Measurements from ENCODE around the gene NEURL1B.

DNA sequence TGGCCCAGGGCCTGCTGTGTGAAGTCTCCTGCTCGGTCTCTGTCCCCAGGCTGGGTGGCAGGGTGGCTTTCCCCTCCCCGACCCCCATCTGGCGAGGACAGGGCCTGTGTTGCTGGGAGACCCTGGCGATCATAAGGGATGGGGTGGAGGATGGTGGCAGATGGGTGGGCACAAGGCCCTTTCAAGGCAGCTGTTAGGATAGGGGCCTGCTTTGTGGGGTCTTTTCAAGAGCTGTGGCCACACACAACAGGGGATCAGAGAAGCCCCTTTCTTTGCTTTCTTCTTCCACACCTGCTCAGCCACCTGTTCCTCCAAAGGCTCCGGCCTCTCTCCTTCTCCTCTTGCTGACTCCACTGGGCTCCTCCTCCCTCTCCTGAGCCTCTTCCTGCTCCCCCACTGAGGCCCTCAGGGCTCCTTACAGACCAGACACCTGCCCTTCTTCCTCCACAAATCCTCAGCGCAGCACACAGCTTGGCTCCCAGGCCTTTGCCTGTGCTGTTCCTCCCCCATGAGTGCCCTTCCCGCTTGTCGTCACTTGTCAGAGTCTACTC, 15.0 kb upstream of the NEURL1B start:
- TF ChIP-seq POLR2A (IDR thresholded peaks at IDR 0.05) (no peak), POLR2AphosphoS5 (IDR thresholded peaks at IDR 0.05) (no peak)
- TF ChIP-seq, protein P1, sequence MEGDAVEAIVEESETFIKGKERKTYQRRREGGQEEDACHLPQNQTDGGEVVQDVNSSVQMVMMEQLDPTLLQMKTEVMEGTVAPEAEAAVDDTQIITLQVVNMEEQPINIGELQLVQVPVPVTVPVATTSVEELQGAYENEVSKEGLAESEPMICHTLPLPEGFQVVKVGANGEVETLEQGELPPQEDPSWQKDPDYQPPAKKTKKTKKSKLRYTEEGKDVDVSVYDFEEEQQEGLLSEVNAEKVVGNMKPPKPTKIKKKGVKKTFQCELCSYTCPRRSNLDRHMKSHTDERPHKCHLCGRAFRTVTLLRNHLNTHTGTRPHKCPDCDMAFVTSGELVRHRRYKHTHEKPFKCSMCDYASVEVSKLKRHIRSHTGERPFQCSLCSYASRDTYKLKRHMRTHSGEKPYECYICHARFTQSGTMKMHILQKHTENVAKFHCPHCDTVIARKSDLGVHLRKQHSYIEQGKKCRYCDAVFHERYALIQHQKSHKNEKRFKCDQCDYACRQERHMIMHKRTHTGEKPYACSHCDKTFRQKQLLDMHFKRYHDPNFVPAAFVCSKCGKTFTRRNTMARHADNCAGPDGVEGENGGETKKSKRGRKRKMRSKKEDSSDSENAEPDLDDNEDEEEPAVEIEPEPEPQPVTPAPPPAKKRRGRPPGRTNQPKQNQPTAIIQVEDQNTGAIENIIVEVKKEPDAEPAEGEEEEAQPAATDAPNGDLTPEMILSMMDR (IDR thresholded peaks at IDR 0.05 in 8 of 11, conservative IDR thresholded peaks at IDR 0.05 in 3 of 11): no peak

Data from spleen (tissue), 7 donors.